ENCODE results near the gene FARS2. TPM values are rescaled to one million over a fixed set of nuclear protein-coding genes. Genes with fewer than 3 reads are reported as not detected.

Gene FARS2
- total and polyA plus RNA-seq, 2 donors (not counting 1 experiment from before 2014, with no cell fraction given), result 11.0 to 18.5 TPM

- no peak overlapping the region for H3K4me3 ChIP-seq (replicated peaks in 1 of 4; ENCODE audit: control extremely low read depth in 1 of 4, insufficient read depth in 1 of 4, low read depth in 3 of 4, low read length in 4 of 4)
- no peaks in the 10 kb centered on the region for H3K36me3 ChIP-seq (ENCODE audit: control insufficient read depth, insufficient read depth, low read length)
- no peaks in the 10 kb centered on the region for H4K20me1 ChIP-seq (ENCODE audit: control insufficient read depth, extremely low read depth, insufficient read depth, low read length)
- no peak for TF ChIP-seq CTCF (conservative IDR thresholded peaks at IDR 0.05 in 1 of 2, IDR thresholded peaks at IDR 0.05 in 1 of 2; ENCODE audit: low read depth in 1 of 2, low read length in 2 of 2)
- no peak for TF ChIP-seq EZH2 (IDR thresholded peaks at IDR 0.05; ENCODE audit: low read length, missing control alignments)
- no peaks in the 10 kb centered on the region for H3K27me3 ChIP-seq (ENCODE audit: control insufficient read depth, insufficient read depth, low read length)
- H3K4me1 ChIP-seq (ENCODE audit: control insufficient read depth, extremely low read depth, insufficient read depth, low read length), result peaks cover 4% of the 10 kb centered on the region
- no peaks in the 10 kb centered on the region for H3K9me3 ChIP-seq (ENCODE audit: control insufficient read depth, insufficient read depth, low read depth, low read length)
- peak in 1 of 2 donors; percentile 57 for DNase-seq (ENCODE audit: low read depth in 2 of 2)
- no peak overlapping the region for H2AFZ ChIP-seq (ENCODE audit: low read length)
- H3K79me2 ChIP-seq (ENCODE audit: control insufficient read depth, insufficient read depth, low read length), result no peaks in the 10 kb centered on the region
- no peak overlapping the region for H3K27ac ChIP-seq (ENCODE audit: insufficient read depth, low read length)
- no peak overlapping the region for H3K4me2 ChIP-seq (ENCODE audit: extremely low read depth, insufficient read depth, low read length)
- no peak overlapping the region for H3K9ac ChIP-seq (ENCODE audit: insufficient read depth, low read length)
Measured at GRCh38 chr6:5315881-5316280, 54.6 kb downstream of the FARS2 start.

DNA sequence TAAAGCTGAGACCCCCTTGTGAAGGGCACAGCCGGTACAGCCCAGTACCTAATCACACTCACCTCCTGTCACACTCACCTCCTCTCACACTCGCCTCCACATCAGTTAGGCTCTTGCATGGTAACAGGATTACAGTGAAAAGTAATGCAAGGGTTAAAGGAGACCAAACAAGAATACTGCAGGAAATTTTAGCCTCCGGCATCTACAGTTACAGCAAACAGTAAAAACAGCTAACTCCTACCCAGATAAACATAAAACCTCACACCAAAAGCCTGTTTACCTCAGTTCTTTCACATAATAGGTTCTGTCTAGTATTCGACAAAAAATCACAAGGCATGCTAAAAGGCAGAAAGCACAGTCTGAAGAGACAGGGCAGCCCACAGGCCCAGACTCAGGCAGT, 55.6 kb downstream of the FARS2 start:
- H3K27ac ChIP-seq (ENCODE audit: insufficient read depth, low read length), result no peak overlapping the region
- H3K4me2 ChIP-seq (ENCODE audit: extremely low read depth, insufficient read depth, low read length), result no peak overlapping the region
- TF ChIP-seq CTCF (conservative IDR thresholded peaks at IDR 0.05 in 1 of 2, IDR thresholded peaks at IDR 0.05 in 1 of 2; ENCODE audit: low read depth in 1 of 2, low read length in 2 of 2) (no peak), EZH2 (IDR thresholded peaks at IDR 0.05; ENCODE audit: low read length, missing control alignments) (no peak)
- H4K20me1 ChIP-seq (ENCODE audit: control insufficient read depth, extremely low read depth, insufficient read depth, low read length), result no peaks in the 10 kb centered on the region
- no peaks in the 10 kb centered on the region for H3K9me3 ChIP-seq (ENCODE audit: control insufficient read depth, insufficient read depth, low read depth, low read length)
- H3K27me3 ChIP-seq (ENCODE audit: control insufficient read depth, insufficient read depth, low read length), result no peaks in the 10 kb centered on the region
- H3K36me3 ChIP-seq (ENCODE audit: control insufficient read depth, insufficient read depth, low read length), result no peaks in the 10 kb centered on the region
- DNase-seq (ENCODE audit: low read depth in 2 of 2), result no peak
- H3K4me1 ChIP-seq (ENCODE audit: control insufficient read depth, extremely low read depth, insufficient read depth, low read length), result peaks cover 4% of the 10 kb centered on the region
- H3K9ac ChIP-seq (ENCODE audit: insufficient read depth, low read length), result no peak overlapping the region
- H3K79me2 ChIP-seq (ENCODE audit: control insufficient read depth, insufficient read depth, low read length), result no peaks in the 10 kb centered on the region
- no peak overlapping the region for H2AFZ ChIP-seq (ENCODE audit: low read length)
- no peak overlapping the region for H3K4me3 ChIP-seq (replicated peaks in 1 of 4; ENCODE audit: control extremely low read depth in 1 of 4, insufficient read depth in 1 of 4, low read depth in 3 of 4, low read length in 4 of 4)

DNA sequence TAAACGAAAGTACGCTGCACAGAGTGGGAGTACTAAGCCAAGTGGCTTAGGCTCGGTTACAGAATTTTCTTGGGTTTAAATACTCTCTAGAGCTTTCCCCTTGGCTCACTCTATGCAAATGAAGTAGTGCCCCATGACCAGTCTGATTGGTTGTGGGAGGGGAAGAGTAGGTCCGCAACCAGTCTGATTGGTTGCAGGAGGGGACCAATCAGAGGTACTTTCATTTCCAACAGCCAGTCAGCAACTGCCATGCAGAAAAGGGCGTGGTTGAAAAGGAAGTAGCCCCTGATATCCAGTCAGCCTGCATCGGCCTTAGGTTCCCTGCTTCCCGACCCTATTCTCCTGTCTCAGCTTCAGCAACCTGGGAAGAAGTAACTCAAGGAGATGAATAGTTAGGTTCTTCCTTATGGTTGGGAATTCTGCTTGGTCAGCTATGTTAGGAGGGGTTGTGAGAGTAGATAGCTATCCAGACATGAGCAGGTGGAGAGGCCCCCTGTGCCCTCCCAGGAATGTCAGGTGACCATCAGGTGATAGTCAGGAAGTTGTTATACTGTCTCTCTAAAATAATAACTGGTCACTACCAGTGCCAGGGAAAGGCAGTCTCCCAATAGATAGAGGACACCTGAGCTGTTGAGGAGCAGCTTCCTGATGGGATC, 57.4 kb downstream of the FARS2 start:
- TF ChIP-seq CTCF (conservative IDR thresholded peaks at IDR 0.05 in 1 of 2, IDR thresholded peaks at IDR 0.05 in 1 of 2; ENCODE audit: low read depth in 1 of 2, low read length in 2 of 2) (no peak), EZH2 (IDR thresholded peaks at IDR 0.05; ENCODE audit: low read length, missing control alignments) (no peak)
- H3K4me1 ChIP-seq (ENCODE audit: control insufficient read depth, extremely low read depth, insufficient read depth, low read length), result peaks cover 4% of the 10 kb centered on the region
- no peak overlapping the region for H3K4me2 ChIP-seq (ENCODE audit: extremely low read depth, insufficient read depth, low read length)
- no peak overlapping the region for H3K27ac ChIP-seq (ENCODE audit: insufficient read depth, low read length)
- no peaks in the 10 kb centered on the region for H4K20me1 ChIP-seq (ENCODE audit: control insufficient read depth, extremely low read depth, insufficient read depth, low read length)
- no peaks in the 10 kb centered on the region for H3K27me3 ChIP-seq (ENCODE audit: control insufficient read depth, insufficient read depth, low read length)
- no peak overlapping the region for H3K4me3 ChIP-seq (replicated peaks in 1 of 4; ENCODE audit: control extremely low read depth in 1 of 4, insufficient read depth in 1 of 4, low read depth in 3 of 4, low read length in 4 of 4)
- no peak overlapping the region for H3K9ac ChIP-seq (ENCODE audit: insufficient read depth, low read length)
- no peaks in the 10 kb centered on the region for H3K36me3 ChIP-seq (ENCODE audit: control insufficient read depth, insufficient read depth, low read length)
- no peak overlapping the region for H2AFZ ChIP-seq (ENCODE audit: low read length)
- DNase-seq (ENCODE audit: low read depth in 2 of 2), result no peak
- no peaks in the 10 kb centered on the region for H3K79me2 ChIP-seq (ENCODE audit: control insufficient read depth, insufficient read depth, low read length)
- no peaks in the 10 kb centered on the region for H3K9me3 ChIP-seq (ENCODE audit: control insufficient read depth, insufficient read depth, low read depth, low read length)

Measured in fibroblast of lung (primary cell).